Loucy (cell line): ENCODE data around the gene MS4A10.

Experiments used
- EZH2phosphoT487 ChIP-seq: fragments of 200-600 bp; IDR thresholded peaks from 2 replicates; pipeline ENCODE4 v1.6.1; 2018; ENCODE audit warnings: antibody characterized with exemption, mild to moderate bottlenecking, moderate library complexity, borderline replicate concordance
- TF ChIP-seq, protein P1 (sequence below): fragments of 200-600 bp; sonication (generic); conservative IDR thresholded peaks from 2 replicates; pipeline ENCODE4 v1.5.1; 2014; ENCODE audit warnings: mild to moderate bottlenecking, antibody characterized with exemption, low read length

- TF ChIP-seq, protein P1, sequence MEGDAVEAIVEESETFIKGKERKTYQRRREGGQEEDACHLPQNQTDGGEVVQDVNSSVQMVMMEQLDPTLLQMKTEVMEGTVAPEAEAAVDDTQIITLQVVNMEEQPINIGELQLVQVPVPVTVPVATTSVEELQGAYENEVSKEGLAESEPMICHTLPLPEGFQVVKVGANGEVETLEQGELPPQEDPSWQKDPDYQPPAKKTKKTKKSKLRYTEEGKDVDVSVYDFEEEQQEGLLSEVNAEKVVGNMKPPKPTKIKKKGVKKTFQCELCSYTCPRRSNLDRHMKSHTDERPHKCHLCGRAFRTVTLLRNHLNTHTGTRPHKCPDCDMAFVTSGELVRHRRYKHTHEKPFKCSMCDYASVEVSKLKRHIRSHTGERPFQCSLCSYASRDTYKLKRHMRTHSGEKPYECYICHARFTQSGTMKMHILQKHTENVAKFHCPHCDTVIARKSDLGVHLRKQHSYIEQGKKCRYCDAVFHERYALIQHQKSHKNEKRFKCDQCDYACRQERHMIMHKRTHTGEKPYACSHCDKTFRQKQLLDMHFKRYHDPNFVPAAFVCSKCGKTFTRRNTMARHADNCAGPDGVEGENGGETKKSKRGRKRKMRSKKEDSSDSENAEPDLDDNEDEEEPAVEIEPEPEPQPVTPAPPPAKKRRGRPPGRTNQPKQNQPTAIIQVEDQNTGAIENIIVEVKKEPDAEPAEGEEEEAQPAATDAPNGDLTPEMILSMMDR = no peak
- TF ChIP-seq EZH2phosphoT487 = no peak
These were observed 31.8 kb upstream of the MS4A10 start for GRCh38 chr11:60753309-60753708.
